HepG2 (cell line): ENCODE data around the gene FBXO7. TPM values are rescaled to one million over a fixed set of nuclear protein-coding genes. Genes with fewer than 3 reads are reported as not detected.

Experiments used
- HES4 ChIP-seq: sonication (generic); formaldehyde crosslinking; IDR thresholded peaks from 2 replicates; pipeline ENCODE4 v1.9.0; 2021; ENCODE audit warnings: mild to moderate bottlenecking, missing genetic modification reagents, borderline replicate concordance
- HMG20A ChIP-seq: IDR thresholded peaks from 2 replicates; pipeline ENCODE4 v1.6.1; 2016; ENCODE audit warnings: borderline replicate concordance
- HNRNPK ChIP-seq: fragments of 200-400 bp; formaldehyde crosslinking; IDR thresholded peaks from 2 replicates; pipeline ENCODE4 v1.6.1; 2018; ENCODE audit warnings: low read length, low read depth, moderate library complexity, mild to moderate bottlenecking; ENCODE audit not compliant: poor library complexity, severe bottlenecking
- HOXA3 ChIP-seq: sonication (generic); formaldehyde crosslinking; IDR thresholded peaks from 2 replicates; pipeline ENCODE4 v1.5.0; 2020; ENCODE audit warnings: missing genetic modification reagents
- KDM1A ChIP-seq: IDR thresholded peaks from 2 replicates; pipeline ENCODE4 v1.6.1; 2016; ENCODE audit warnings: missing compliant biosample characterization
- KMT2A ChIP-seq: sonication (generic); formaldehyde crosslinking; IDR thresholded peaks from 2 replicates; pipeline ENCODE4 v1.4.0; 2020; ENCODE audit warnings: missing genetic modification reagents
- NCOA1 ChIP-seq: sonication (generic); formaldehyde crosslinking; IDR thresholded peaks from 2 replicates; pipeline ENCODE4 v1.9.0; 2021; ENCODE audit warnings: missing genetic modification reagents
- NFYB ChIP-seq: sonication (generic); formaldehyde crosslinking; IDR thresholded peaks from 2 replicates; pipeline ENCODE4 v1.4.0; 2020; ENCODE audit warnings: missing genetic modification reagents
- PAX8 ChIP-seq: sonication (generic); formaldehyde crosslinking; IDR thresholded peaks from 2 replicates; pipeline ENCODE4 v1.8.0; 2022; ENCODE audit warnings: mild to moderate bottlenecking, missing genetic modification reagents, borderline replicate concordance
- RBFOX2 ChIP-seq: fragments of 200-400 bp; formaldehyde crosslinking; IDR thresholded peaks from 2 replicates; pipeline ENCODE4 v1.6.1; 2017; ENCODE audit warnings: low read depth, mild to moderate bottlenecking, low read length
- RFXANK ChIP-seq: IDR thresholded peaks from 2 replicates; pipeline ENCODE4 v1.6.1; 2016
- SKIL ChIP-seq: sonication (generic); formaldehyde crosslinking; IDR thresholded peaks from 2 replicates; pipeline ENCODE4 v1.8.0; 2022; ENCODE audit warnings: missing genetic modification reagents, mild to moderate bottlenecking, moderate library complexity, borderline replicate concordance
- SMAD3 ChIP-seq: sonication (generic); formaldehyde crosslinking; IDR thresholded peaks from 2 replicates; pipeline ENCODE4 v1.4.0; 2020; ENCODE audit warnings: missing genetic modification reagents
- STAT5B ChIP-seq: sonication (generic); formaldehyde crosslinking; IDR thresholded peaks from 2 replicates; pipeline ENCODE4 v1.4.0; 2020; ENCODE audit warnings: missing genetic modification reagents
- SYNCRIP ChIP-seq: fragments of 200-400 bp; formaldehyde crosslinking; IDR thresholded peaks from 2 replicates; pipeline ENCODE4 v1.6.1; 2018; ENCODE audit warnings: mild to moderate bottlenecking, low read depth, low read length; ENCODE audit not compliant: insufficient read depth
- TARDBP ChIP-seq: sonication (generic); formaldehyde crosslinking; IDR thresholded peaks from 2 replicates; pipeline ENCODE4 v1.8.0; 2022; ENCODE audit warnings: mild to moderate bottlenecking, missing genetic modification reagents
- TBL1XR1 ChIP-seq: fragments of 150-350 bp; IDR thresholded peaks from 2 replicates; pipeline ENCODE4 v1.6.1; 2014; ENCODE audit warnings: borderline replicate concordance, low read length; ENCODE audit not compliant: partially characterized antibody
- ZC3H13 ChIP-seq: sonication (generic); formaldehyde crosslinking; IDR thresholded peaks from 2 replicates; pipeline ENCODE4 v1.8.1; 2023; ENCODE audit warnings: mild to moderate bottlenecking, missing genetic modification reagents, moderate library complexity
- ZKSCAN1 ChIP-seq: fragments of 150-350 bp; IDR thresholded peaks from 2 replicates; pipeline ENCODE4 v1.6.1; 2014; ENCODE audit warnings: low read length
- ZNF543 ChIP-seq: sonication (generic); formaldehyde crosslinking; IDR thresholded peaks from 2 replicates; pipeline ENCODE4 v1.4.0; 2020; ENCODE audit warnings: mild to moderate bottlenecking, missing genetic modification reagents
- ZNF781 ChIP-seq: sonication (generic); formaldehyde crosslinking; IDR thresholded peaks from 2 replicates; pipeline ENCODE4 v1.5.1; 2020; ENCODE audit warnings: borderline replicate concordance, mild to moderate bottlenecking, missing genetic modification reagents; ENCODE audit errors: not compliant biosample characterization
- polyA plus RNA-seq, 8 experiments: library from polyadenylated mRNA; depleted of rRNA in 3 of 8; stranded (reverse) in 7 of 8; unstranded in 1 of 8; fragments of >200 nt; fragmentation: Illumina TruSeq in 4 of 8; extraction: Trizol in 4 of 8; gene quantifications; 2 replicates each; pipeline versions ENCODE4 v1.2.1 to v1.2.3, GENCODE V29; 2011 to 2016; ENCODE audit warnings: low read depth in 4 of 8, missing spikeins in 1 of 8, mixed read lengths in 1 of 8; ENCODE audit not compliant: insufficient read depth in 1 of 8
- total RNA-seq, 5 experiments: library from RNA; depleted of rRNA; stranded (reverse); fragments of >200 nt; fragmentation: Illumina TruSeq; extraction: Trizol; gene quantifications; 2 replicates each; pipeline ENCODE4 v1.2.3, GENCODE V29; 2016; ENCODE audit warnings: low read depth in 1 of 5
- TF ChIP-seq, protein P1 (sequence below): sonication (generic); formaldehyde crosslinking; IDR thresholded peaks from 2 replicates; pipeline ENCODE4 v1.4.0; 2020; ENCODE audit warnings: missing genetic modification reagents, borderline replicate concordance
- TF ChIP-seq, protein P2 (sequence below): IDR thresholded peaks from 2 replicates; pipeline ENCODE4 v1.6.1; 2016; ENCODE audit warnings: missing compliant biosample characterization, missing genetic modification reagents, borderline replicate concordance

The FBXO7 gene
- total and polyA plus RNA-seq, 2 of the 13 experiments (the other 11 are each of a cell fraction or from before 2014, with no cell fraction given): 105 to 172 TPM

DNA sequence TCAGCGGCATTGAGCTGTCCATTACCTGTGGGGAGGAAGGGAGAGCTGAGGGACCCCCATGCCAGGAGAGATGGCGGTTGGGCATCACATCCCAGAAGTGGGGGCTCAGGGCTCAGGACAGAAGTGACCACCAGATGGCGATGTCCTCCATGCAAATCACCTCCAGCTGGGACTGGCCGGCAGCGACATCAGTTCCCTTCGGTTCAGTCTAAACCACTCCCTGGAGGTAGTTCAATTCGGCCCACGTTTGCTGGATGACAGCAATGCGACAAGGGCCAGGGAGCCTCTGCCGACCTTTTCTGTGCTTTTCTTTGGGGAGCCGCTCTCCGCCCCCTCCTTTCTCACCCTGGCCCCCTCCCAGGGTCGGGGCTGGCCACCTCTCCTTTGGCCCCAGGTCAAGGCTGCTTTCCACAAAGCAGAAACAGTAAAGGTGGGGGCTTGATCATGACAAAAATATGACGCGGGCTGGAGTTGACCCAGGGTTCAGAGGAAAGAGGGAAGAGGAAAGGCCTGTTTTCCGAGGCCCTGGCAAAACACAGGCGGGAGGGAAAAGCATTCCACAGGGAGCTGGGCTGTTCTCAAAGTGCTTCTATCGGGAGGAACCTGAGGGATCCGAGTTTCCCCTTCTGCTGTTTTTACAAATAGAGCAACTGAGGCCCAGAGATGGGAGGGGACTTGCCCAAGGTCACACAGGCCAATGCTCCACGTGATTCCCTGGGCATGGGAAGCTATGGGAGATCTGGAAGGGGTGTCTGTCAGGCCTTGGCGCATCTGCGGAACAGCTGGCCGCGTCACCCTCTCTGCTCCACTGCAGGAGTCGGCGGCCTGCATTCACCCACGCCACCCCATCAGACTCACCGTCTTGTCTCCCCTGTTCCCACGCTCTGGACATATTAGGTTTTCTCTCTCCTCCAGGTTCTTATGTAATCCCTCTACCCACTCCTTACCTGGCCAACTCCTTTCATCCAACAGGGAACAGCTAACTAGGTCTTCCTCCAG, 54.7 kb downstream of the FBXO7 start (continued):
- TF ChIP-seq SKIL (CRISPR knock-in tag) (no peak; the same call in 1 of the 2 replicates), ZNF781 (CRISPR knock-in tag) (no peak), KMT2A (CRISPR knock-in tag) (0 out of 2 replicates have a peak, but pooled peaks have one; percentile 29), HOXA3 (CRISPR knock-in tag) (peak; percentile 77), RFXANK (CRISPR knock-in tag) (no peak), HMG20A (CRISPR knock-in tag) (no peak), PAX8 (CRISPR knock-in tag) (no peak), HNRNPK (no peak), STAT5B (CRISPR knock-in tag) (no peak), SYNCRIP (no peak), NFYB (CRISPR knock-in tag) (no peak), NCOA1 (CRISPR knock-in tag) (no peak; the same call in 1 of the 2 replicates), TBL1XR1 (no peak), ZNF543 (no peak), ZC3H13 (CRISPR knock-in tag) (no peak), KDM1A (CRISPR knock-in tag) (no peak), TARDBP (no peak), HES4 (no peak), RBFOX2 (no peak), SMAD3 (CRISPR knock-in tag) (0 out of 2 replicates have a peak, but pooled peaks have one; percentile 24), ZKSCAN1 (no peak)
- TF ChIP-seq, protein P1, sequence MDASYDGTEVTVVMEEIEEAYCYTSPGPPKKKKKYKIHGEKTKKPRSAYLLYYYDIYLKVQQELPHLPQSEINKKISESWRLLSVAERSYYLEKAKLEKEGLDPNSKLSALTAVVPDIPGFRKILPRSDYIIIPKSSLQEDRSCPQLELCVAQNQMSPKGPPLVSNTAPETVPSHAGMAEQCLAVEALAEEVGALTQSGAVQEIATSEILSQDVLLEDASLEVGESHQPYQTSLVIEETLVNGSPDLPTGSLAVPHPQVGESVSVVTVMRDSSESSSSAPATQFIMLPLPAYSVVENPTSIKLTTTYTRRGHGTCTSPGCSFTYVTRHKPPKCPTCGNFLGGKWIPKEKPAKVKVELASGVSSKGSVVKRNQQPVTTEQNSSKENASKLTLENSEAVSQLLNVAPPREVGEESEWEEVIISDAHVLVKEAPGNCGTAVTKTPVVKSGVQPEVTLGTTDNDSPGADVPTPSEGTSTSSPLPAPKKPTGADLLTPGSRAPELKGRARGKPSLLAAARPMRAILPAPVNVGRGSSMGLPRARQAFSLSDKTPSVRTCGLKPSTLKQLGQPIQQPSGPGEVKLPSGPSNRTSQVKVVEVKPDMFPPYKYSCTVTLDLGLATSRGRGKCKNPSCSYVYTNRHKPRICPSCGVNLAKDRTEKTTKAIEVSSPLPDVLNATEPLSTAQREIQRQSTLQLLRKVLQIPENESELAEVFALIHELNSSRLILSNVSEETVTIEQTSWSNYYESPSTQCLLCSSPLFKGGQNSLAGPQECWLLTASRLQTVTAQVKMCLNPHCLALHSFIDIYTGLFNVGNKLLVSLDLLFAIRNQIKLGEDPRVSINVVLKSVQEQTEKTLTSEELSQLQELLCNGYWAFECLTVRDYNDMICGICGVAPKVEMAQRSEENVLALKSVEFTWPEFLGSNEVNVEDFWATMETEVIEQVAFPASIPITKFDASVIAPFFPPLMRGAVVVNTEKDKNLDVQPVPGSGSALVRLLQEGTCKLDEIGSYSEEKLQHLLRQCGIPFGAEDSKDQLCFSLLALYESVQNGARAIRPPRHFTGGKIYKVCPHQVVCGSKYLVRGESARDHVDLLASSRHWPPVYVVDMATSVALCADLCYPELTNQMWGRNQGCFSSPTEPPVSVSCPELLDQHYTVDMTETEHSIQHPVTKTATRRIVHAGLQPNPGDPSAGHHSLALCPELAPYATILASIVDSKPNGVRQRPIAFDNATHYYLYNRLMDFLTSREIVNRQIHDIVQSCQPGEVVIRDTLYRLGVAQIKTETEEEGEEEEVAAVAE (CRISPR knock-in tag): no peak
- TF ChIP-seq, protein P2, sequence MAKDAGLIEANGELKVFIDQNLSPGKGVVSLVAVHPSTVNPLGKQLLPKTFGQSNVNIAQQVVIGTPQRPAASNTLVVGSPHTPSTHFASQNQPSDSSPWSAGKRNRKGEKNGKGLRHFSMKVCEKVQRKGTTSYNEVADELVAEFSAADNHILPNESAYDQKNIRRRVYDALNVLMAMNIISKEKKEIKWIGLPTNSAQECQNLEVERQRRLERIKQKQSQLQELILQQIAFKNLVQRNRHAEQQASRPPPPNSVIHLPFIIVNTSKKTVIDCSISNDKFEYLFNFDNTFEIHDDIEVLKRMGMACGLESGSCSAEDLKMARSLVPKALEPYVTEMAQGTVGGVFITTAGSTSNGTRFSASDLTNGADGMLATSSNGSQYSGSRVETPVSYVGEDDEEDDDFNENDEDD (CRISPR knock-in tag): no peak; the same call in 1 of the 2 replicates
